Naive thymus-derived CD4-positive, alpha-beta T cell (primary cell): Measurements from ENCODE around the gene TMEM178B. TPM values are rescaled to one million over a fixed set of nuclear protein-coding genes. Genes with fewer than 3 reads are reported as not detected.

ENCODE experiments used
- ATAC-seq: fragments of 150-1000 bp; cut with Tn5 transposase; 2 replicates; pipeline ENCODE4 v1.10.0; 2021; ENCODE audit warnings: mild to moderate bottlenecking, moderate library complexity
- CTCF ChIA-PET: fragments of 350-600 bp; sonication (Branson Sonifier 250); formaldehyde crosslinking; loops from one replicate; lab custom pipeline; 2021; ENCODE audit warnings: antibody characterized with exemption; lab: Charles Lee
- POLR2A ChIA-PET: fragments of 350-600 bp; sonication (Branson Sonifier 250); formaldehyde crosslinking; loops from one replicate; lab custom pipeline; 2021; ENCODE audit warnings: antibody characterized with exemption, inconsistent platforms; lab: Charles Lee
- DNase-seq, 9 donors: peaks; one replicate each; pipeline versions ENCODE4 v3.0.0 to v3.0.0-alpha.2; 2020 to 2022; ENCODE audit warnings: mixed read lengths in 1 of 9
- H3K27ac ChIP-seq: one replicate; pipeline ENCODE4 v1.7.0; 2013; ENCODE audit warnings: mild to moderate bottlenecking, low read depth, low read length, moderate library complexity
- H3K27me3 ChIP-seq, 2 donors: one replicate each; pipeline ENCODE4 v1.7.0; 2013; ENCODE audit warnings: low read length in 2 of 2, mild to moderate bottlenecking in 2 of 2, moderate library complexity in 2 of 2; ENCODE audit not compliant: control insufficient read depth in 2 of 2, insufficient read depth in 2 of 2
- H3K36me3 ChIP-seq, 3 experiments: 1 replicate in 2 of 3; 2 replicates in 1 of 3; pipeline ENCODE4 v1.7.0; 2013; ENCODE audit warnings: low read length in 3 of 3, mild to moderate bottlenecking in 3 of 3, moderate library complexity in 1 of 3; ENCODE audit not compliant: insufficient read depth in 3 of 3, control insufficient read depth in 2 of 3
- H3K4me1 ChIP-seq, 2 donors: one replicate each; pipeline ENCODE4 v1.7.0; 2013; ENCODE audit warnings: low read length in 2 of 2, mild to moderate bottlenecking in 2 of 2, moderate library complexity in 1 of 2; ENCODE audit not compliant: control insufficient read depth in 2 of 2, insufficient read depth in 2 of 2
- H3K4me3 ChIP-seq: 2 replicates; pipeline ENCODE4 v1.7.0; 2013; ENCODE audit warnings: mild to moderate bottlenecking, low read length
- H3K9me3 ChIP-seq, 3 experiments: 1 replicate in 2 of 3; 2 replicates in 1 of 3; pipeline ENCODE4 v1.7.0; 2013; ENCODE audit warnings: low read length in 3 of 3; ENCODE audit not compliant: control insufficient read depth in 2 of 3
- H3K27ac Mint-ChIP-seq, 9 donors: one replicate each; pipeline ENCODE4 v1.8.0; 2020 to 2022; ENCODE audit warnings: mixed read lengths in 9 of 9, mild to moderate bottlenecking in 8 of 9, moderate library complexity in 5 of 9, inconsistent platforms in 2 of 9
- H3K27me3 Mint-ChIP-seq, 5 donors: one replicate each; pipeline ENCODE4 v1.8.0; 2021 to 2022; ENCODE audit warnings: mixed read lengths in 5 of 5, mild to moderate bottlenecking in 1 of 5
- H3K36me3 Mint-ChIP-seq, 5 donors: one replicate each; pipeline ENCODE4 v1.8.0; 2020 to 2022; ENCODE audit warnings: mixed read lengths in 5 of 5, mild to moderate bottlenecking in 3 of 5, inconsistent platforms in 1 of 5
- H3K4me1 Mint-ChIP-seq, 7 donors: one replicate each; pipeline ENCODE4 v1.8.0; 2020 to 2022; ENCODE audit warnings: mixed read lengths in 7 of 7, mild to moderate bottlenecking in 3 of 7, inconsistent platforms in 1 of 7
- H3K4me3 Mint-ChIP-seq, 10 donors: one replicate each; pipeline ENCODE4 v1.8.0; 2020 to 2022; ENCODE audit warnings: mild to moderate bottlenecking in 10 of 10, mixed read lengths in 10 of 10, moderate library complexity in 6 of 10, inconsistent platforms in 2 of 10
- H3K9me3 Mint-ChIP-seq, 11 donors: one replicate each; pipeline ENCODE4 v1.8.0; 2020 to 2022; ENCODE audit warnings: mixed read lengths in 11 of 11, mild to moderate bottlenecking in 4 of 11, inconsistent platforms in 1 of 11, moderate library complexity in 1 of 11
- intact Hi-C, 2 donors: fragments of 100-400 bp; cut with micrococcal nuclease; formaldehyde crosslinking; loops; one replicate each; pipeline ENCODE4 v1.15.1; 2023
- polyA plus RNA-seq, 2 donors: library from polyadenylated mRNA; unstranded; fragments of 300-500 nt; fragmentation: Illumina TruSeq; gene quantifications; one replicate each; pipeline ENCODE4 v1.2.3, GENCODE V29; 2021
- total RNA-seq, 6 experiments: library from RNA in 5 of 6; stranded (reverse) in 5 of 6; gene quantifications; 1 replicate in 5 of 6; 2 replicates in 1 of 6; pipeline ENCODE4 v1.2.3 and lab custom pipeline; 2021 to 2026

The TMEM178B gene
- total and polyA plus RNA-seq, 7 experiments from 2014 or later = 0.05 to 3.0 (median 0.10) TPM; not detected in 4

DNA sequence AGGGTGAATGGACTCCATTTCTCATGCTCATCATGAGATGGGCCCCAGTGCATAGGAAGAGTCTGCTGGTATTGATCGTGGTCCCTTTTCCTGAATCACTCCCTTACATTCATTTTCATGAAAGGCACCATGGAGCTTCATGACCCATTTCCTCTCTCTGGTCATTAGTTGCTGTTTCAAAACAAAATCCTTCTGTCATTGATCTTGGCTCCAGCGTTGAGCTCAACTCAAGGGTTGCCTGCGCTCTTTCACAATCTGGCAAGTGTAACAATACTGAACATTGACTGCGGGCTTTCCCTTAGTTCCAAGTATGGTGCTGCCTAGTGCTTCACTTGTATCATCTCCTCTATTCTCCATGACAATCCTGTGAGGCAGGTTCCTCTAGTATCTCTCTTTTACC, 197.6 kb downstream of the TMEM178B start:
- no peaks in the 10 kb centered on the region for H3K36me3 ChIP-seq
- ATAC-seq = no peak
- H3K9me3 ChIP-seq = no peaks in the 10 kb centered on the region
- Mint-ChIP-seq H3K4me3 (no peak overlapping the region), H3K9me3 (no peaks in the 10 kb centered on the region), H3K27me3 (peaks cover 0 to 5% (median 0%) of the 10 kb centered on the region in 5 donors), H3K27ac (no peak overlapping the region), H3K4me1 (peaks cover 0 to 2% (median 0%) of the 10 kb centered on the region in 7 donors), H3K36me3 (no peaks in the 10 kb centered on the region)
- DNase-seq = no peak
- intact Hi-C loops = no loop called here
- no peaks in the 10 kb centered on the region for H3K4me1 ChIP-seq
- H3K4me3 ChIP-seq = no peak overlapping the region
- no peaks in the 10 kb centered on the region for H3K27me3 ChIP-seq
- ChIA-PET POLR2A (no interaction called here), CTCF (no interaction called here)
- H3K27ac ChIP-seq = no peak overlapping the region

DNA sequence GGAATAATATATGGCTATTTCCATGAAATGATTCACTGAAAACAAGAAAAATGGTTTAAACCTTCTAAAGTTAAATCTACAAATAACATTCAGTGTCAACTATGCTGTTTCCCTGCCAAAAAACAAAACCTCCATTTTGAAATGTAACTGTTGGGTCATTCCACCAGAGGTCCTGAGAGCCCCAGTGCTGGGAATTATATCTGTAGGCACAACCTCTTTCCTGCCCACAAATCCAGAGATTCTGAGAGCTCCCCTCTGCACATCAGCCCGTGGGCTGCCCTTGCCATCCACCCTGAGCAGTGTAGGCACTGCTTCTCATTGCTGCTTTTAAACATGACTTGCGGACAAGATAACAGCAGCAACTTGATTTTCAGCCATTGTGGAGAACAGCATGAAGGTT, 198.6 kb downstream of the TMEM178B start:
- no peaks in the 10 kb centered on the region for H3K4me1 Mint-ChIP-seq
- no peak overlapping the region for H3K4me3 Mint-ChIP-seq

GRCh38 chr7:141275350-141275749, 201.5 kb downstream of the TMEM178B start:
- no peaks in the 10 kb centered on the region for H3K4me1 ChIP-seq
- no peak overlapping the region for H3K4me3 ChIP-seq
- no peak overlapping the region for H3K27ac Mint-ChIP-seq
- H3K4me3 Mint-ChIP-seq = no peak overlapping the region
- ChIA-PET POLR2A (no interaction called here), CTCF (no interaction called here)
- DNase-seq = no peak
- no peak overlapping the region for H3K27ac ChIP-seq
- intact Hi-C loops = no loop called here
- H3K9me3 ChIP-seq = no peaks in the 10 kb centered on the region
- H3K4me1 Mint-ChIP-seq = no peaks in the 10 kb centered on the region
- no peaks in the 10 kb centered on the region for H3K9me3 Mint-ChIP-seq
- H3K27me3 Mint-ChIP-seq = peaks cover 0 to 3% (median 0%) of the 10 kb centered on the region in 5 donors
- no peak for ATAC-seq
- H3K36me3 ChIP-seq = no peaks in the 10 kb centered on the region
- no peaks in the 10 kb centered on the region for H3K36me3 Mint-ChIP-seq
- H3K27me3 ChIP-seq = no peaks in the 10 kb centered on the region

More for the DNA sequence above, 198.6 kb downstream of the TMEM178B start:
- H3K27ac Mint-ChIP-seq = no peak overlapping the region
- Histone ChIP-seq H3K4me3 (no peak overlapping the region), H3K27ac (no peak overlapping the region), H3K9me3 (no peaks in the 10 kb centered on the region), H3K36me3 (no peaks in the 10 kb centered on the region), H3K4me1 (no peaks in the 10 kb centered on the region), H3K27me3 (no peaks in the 10 kb centered on the region)
- no peaks in the 10 kb centered on the region for H3K36me3 Mint-ChIP-seq
- ChIA-PET CTCF (no interaction called here), POLR2A (no interaction called here)
- H3K9me3 Mint-ChIP-seq = no peaks in the 10 kb centered on the region
- ATAC-seq (no peak), DNase-seq (no peak)
- peaks cover 0 to 3% (median 0%) of the 10 kb centered on the region in 5 donors for H3K27me3 Mint-ChIP-seq
- intact Hi-C loops = no loop called here

DNA sequence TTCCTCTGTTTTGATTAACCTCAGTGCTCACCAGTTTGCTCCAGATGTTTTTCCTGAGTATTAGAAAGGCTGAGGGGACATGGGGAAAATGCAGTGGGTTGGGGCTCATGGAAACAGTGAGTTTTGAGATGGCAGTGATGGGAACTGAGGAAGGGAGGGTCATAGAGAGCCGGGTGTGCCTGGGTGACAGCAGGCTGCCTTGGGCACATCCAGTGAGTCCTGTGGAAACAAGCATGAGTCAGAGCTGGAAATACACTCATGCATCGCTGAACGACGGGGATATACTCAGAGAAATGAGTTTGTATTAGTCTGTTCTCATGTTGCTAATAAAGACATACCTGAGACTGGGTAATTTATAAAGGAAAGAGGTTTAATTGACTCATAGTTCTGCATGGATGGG, 202.2 kb downstream of the TMEM178B start:
- ATAC-seq (no peak), DNase-seq (no peak)
- no peak overlapping the region for H3K27ac Mint-ChIP-seq
- ChIA-PET CTCF (no interaction called here), POLR2A (no interaction called here)
- H3K27ac ChIP-seq = no peak overlapping the region
- no peaks in the 10 kb centered on the region for H3K9me3 ChIP-seq
- H3K36me3 Mint-ChIP-seq = no peaks in the 10 kb centered on the region
- H3K4me3 ChIP-seq = no peak overlapping the region
- intact Hi-C loops = no loop called here
- peaks cover 0 to 3% (median 0%) of the 10 kb centered on the region in 5 donors for H3K27me3 Mint-ChIP-seq
- no peaks in the 10 kb centered on the region for H3K9me3 Mint-ChIP-seq
- H3K4me1 Mint-ChIP-seq = no peaks in the 10 kb centered on the region
- no peaks in the 10 kb centered on the region for H3K36me3 ChIP-seq
- H3K4me1 ChIP-seq = no peaks in the 10 kb centered on the region
- H3K27me3 ChIP-seq = no peaks in the 10 kb centered on the region
- H3K4me3 Mint-ChIP-seq = no peak overlapping the region

DNA sequence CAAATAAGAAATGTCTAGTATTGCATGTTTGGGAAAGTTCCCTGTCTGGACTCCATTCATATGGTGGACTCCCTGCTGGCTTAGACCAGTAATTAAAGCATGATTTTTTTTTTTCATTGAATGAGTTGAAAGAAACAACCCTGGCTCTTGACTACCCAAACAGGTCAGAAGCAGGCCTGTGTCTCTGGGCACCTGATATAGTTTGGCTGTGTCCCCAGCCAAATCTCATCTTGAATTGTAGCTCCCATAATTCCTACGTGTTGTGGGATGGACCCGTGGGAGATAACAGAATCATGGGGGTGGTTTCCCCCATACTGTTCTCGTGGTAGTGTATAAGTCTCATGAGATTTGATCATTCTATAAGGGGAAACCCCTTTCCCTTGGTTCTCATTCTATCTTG, 206.2 kb downstream of the TMEM178B start:
- Histone ChIP-seq H3K4me1 (no peaks in the 10 kb centered on the region), H3K4me3 (no peak overlapping the region), H3K27ac (no peak overlapping the region), H3K9me3 (no peaks in the 10 kb centered on the region), H3K36me3 (no peaks in the 10 kb centered on the region), H3K27me3 (no peaks in the 10 kb centered on the region)
- POLR2A ChIA-PET = no interaction called here
- Mint-ChIP-seq H3K4me3 (no peak overlapping the region), H3K36me3 (peaks cover 0 to 5% (median 0%) of the 10 kb centered on the region in 5 donors), H3K27me3 (peaks cover 0 to 17% (median 3%) of the 10 kb centered on the region in 5 donors), H3K4me1 (peaks cover 7 to 22% (median 18%) of the 10 kb centered on the region in 7 donors), H3K27ac (no peak overlapping the region), H3K9me3 (no peaks in the 10 kb centered on the region)
- ATAC-seq (no peak), DNase-seq (no peak)
- intact Hi-C loops = no loop called here
- CTCF ChIA-PET = no interaction called here

- Mint-ChIP-seq H3K27me3 (peaks cover 0 to 17% (median 0%) of the 10 kb centered on the region in 5 donors), H3K4me1 (peaks cover 7 to 22% (median 18%) of the 10 kb centered on the region in 7 donors), H3K9me3 (no peaks in the 10 kb centered on the region), H3K36me3 (peaks cover 0 to 5% (median 0%) of the 10 kb centered on the region in 5 donors), H3K4me3 (no peak overlapping the region), H3K27ac (no peak overlapping the region)
- DNase-seq = no peak
- H3K4me1 ChIP-seq = no peaks in the 10 kb centered on the region
- no peaks in the 10 kb centered on the region for H3K27me3 ChIP-seq
- H3K4me3 ChIP-seq = no peak overlapping the region
- no peak for ATAC-seq
- intact Hi-C loops = no loop called here
- no peaks in the 10 kb centered on the region for H3K36me3 ChIP-seq
- no peaks in the 10 kb centered on the region for H3K9me3 ChIP-seq
- no peak overlapping the region for H3K27ac ChIP-seq
- ChIA-PET POLR2A (no interaction called here), CTCF (no interaction called here)
Observed at GRCh38 chr7:141281311-141281710, 207.4 kb downstream of the TMEM178B start.

GRCh38 chr7:141286522-141286921, 212.7 kb downstream of the TMEM178B start:
- no peaks in the 10 kb centered on the region for H3K36me3 ChIP-seq
- no peak overlapping the region for H3K27ac ChIP-seq
- DNase-seq = no peak
- POLR2A ChIA-PET = no interaction called here
- no peak overlapping the region for H3K4me3 Mint-ChIP-seq
- H3K27ac Mint-ChIP-seq = no peak overlapping the region
- H3K9me3 ChIP-seq = no peaks in the 10 kb centered on the region
- H3K4me3 ChIP-seq = no peak overlapping the region
- peaks cover 0 to 4% (median 0%) of the 10 kb centered on the region in 11 donors for H3K9me3 Mint-ChIP-seq
- no peaks in the 10 kb centered on the region for H3K4me1 ChIP-seq
- CTCF ChIA-PET = no interaction called here
- ATAC-seq = no peak
- H3K4me1 Mint-ChIP-seq = peaks cover 7 to 22% (median 18%) of the 10 kb centered on the region in 7 donors
- H3K27me3 ChIP-seq = no peaks in the 10 kb centered on the region
- peaks cover 0 to 1% (median 0%) of the 10 kb centered on the region in 5 donors for H3K36me3 Mint-ChIP-seq
- intact Hi-C loops = no loop called here
- peaks cover 8 to 21% (median 14%) of the 10 kb centered on the region in 5 donors for H3K27me3 Mint-ChIP-seq
